GM12878 (cell line): Measurements from ENCODE around the gene NCL.
A peak's percentile ranks its signal among the peaks of the same experiment; 100 is the strongest.

Experiments used
- ATF2 ChIP-seq: IDR thresholded peaks from 2 replicates; pipeline ENCODE4 v1.6.1; 2012; ENCODE audit warnings: low read length, inconsistent platforms
- CEBPB ChIP-seq, 2 experiments: fragments of 150-350 bp in 1 of 2; IDR thresholded peaks; 2 replicates each; pipeline ENCODE4 v1.6.1; 2012 to 2014; ENCODE audit warnings: low read depth in 2 of 2, low read length in 2 of 2, borderline replicate concordance in 1 of 2, inconsistent platforms in 1 of 2
- CHD4 ChIP-seq: fragments of 200-600 bp; sonication (generic); IDR thresholded peaks from 2 replicates; pipeline ENCODE4 v1.6.1; 2016; ENCODE audit warnings: mild to moderate bottlenecking
- CTCF ChIP-seq, 3 experiments: IDR thresholded peaks in 2 of 3; conservative IDR thresholded peaks in 1 of 3; 2 replicates each; pipeline ENCODE4 v1.5.1; 2011; ENCODE audit warnings: low read depth in 3 of 3, low read length in 3 of 3, mild to moderate bottlenecking in 3 of 3, control low read depth in 2 of 3, moderate library complexity in 2 of 3, inconsistent platforms in 1 of 3, mixed read lengths in 1 of 3; ENCODE audit not compliant: control insufficient read depth in 2 of 3, insufficient read depth in 1 of 3; ENCODE audit errors: extremely low read depth in 1 of 3
- ETV6 ChIP-seq, 2 experiments: fragments of 450-650 bp in 1 of 2; IDR thresholded peaks in 1 of 2; conservative IDR thresholded peaks in 1 of 2; 2 replicates each; pipeline ENCODE4 v1.6.1; 2014; ENCODE audit warnings: antibody characterized with exemption in 1 of 2, borderline replicate concordance in 1 of 2, low read depth in 1 of 2, mild to moderate bottlenecking in 1 of 2, moderate library complexity in 1 of 2
- EZH2 ChIP-seq: IDR thresholded peaks from 2 replicates; pipeline ENCODE4 v1.6.1; 2012; ENCODE audit warnings: low read depth, mild to moderate bottlenecking, control low read depth, inconsistent platforms, low read length, borderline replicate concordance; ENCODE audit not compliant: control insufficient read depth
- MTA3 ChIP-seq: IDR thresholded peaks from 2 replicates; pipeline ENCODE4 v1.6.1; 2012; ENCODE audit warnings: low read length, inconsistent platforms, borderline replicate concordance
- POLR2A ChIP-seq: IDR thresholded peaks from 2 replicates; pipeline ENCODE4 v1.6.1; 2011; ENCODE audit warnings: low read depth, mild to moderate bottlenecking, low read length
- RCOR1 ChIP-seq: conservative IDR thresholded peaks from 2 replicates; pipeline ENCODE4 v1.6.1; 2012; ENCODE audit warnings: low read depth, low read length, improper control_type of control experiment
- SUZ12 ChIP-seq: fragments of 200-600 bp; sonication (generic); IDR thresholded peaks from one replicate; pipeline ENCODE4 v1.6.1; 2018; ENCODE audit warnings: antibody characterized with exemption, mild to moderate bottlenecking; ENCODE audit not compliant: unreplicated experiment
- ZBTB4 ChIP-seq: fragments of 450-650 bp; formaldehyde crosslinking; IDR thresholded peaks from 2 replicates; pipeline ENCODE4 v1.4.0; 2022; ENCODE audit warnings: mild to moderate bottlenecking, moderate library complexity
- ZNF384 ChIP-seq: IDR thresholded peaks from 2 replicates; pipeline ENCODE4 v1.6.1; 2012; ENCODE audit warnings: low read depth, mild to moderate bottlenecking, low read length, improper control_type of control experiment, borderline replicate concordance
- ZZZ3 ChIP-seq: IDR thresholded peaks from 2 replicates; pipeline ENCODE4 v1.6.1; 2011; ENCODE audit warnings: low read depth; ENCODE audit not compliant: control insufficient read depth, insufficient read length
- TF ChIP-seq, protein P1 (sequence below): fragments of 450-650 bp; IDR thresholded peaks from 2 replicates; pipeline ENCODE4 v1.6.1; 2018; ENCODE audit warnings: mild to moderate bottlenecking, low read depth, moderate library complexity; ENCODE audit not compliant: partially characterized antibody

- peak in 2 of 3 experiments; percentile 11 to 31; a peak in 1 of 6 replicates for TF ChIP-seq CTCF (IDR thresholded peaks at IDR 0.05 in 2 of 3, conservative IDR thresholded peaks at IDR 0.05 in 1 of 3; ENCODE audit: control insufficient read depth in 2 of 3, extremely low read depth in 1 of 3, insufficient read depth in 1 of 3, low read depth in 3 of 3, low read length in 3 of 3)
- no peak for TF ChIP-seq SUZ12
- no peak for TF ChIP-seq EZH2
- no peak for TF ChIP-seq ZBTB4 (CRISPR knock-in tag)
- TF ChIP-seq ETV6 (conservative IDR thresholded peaks at IDR 0.05 in 1 of 2, IDR thresholded peaks at IDR 0.05 in 1 of 2; ENCODE audit: borderline replicate concordance in 1 of 2, low read depth in 1 of 2), result no peak
- no peak for TF ChIP-seq ATF2
- TF ChIP-seq ZZZ3, result no peak
- TF ChIP-seq MTA3, result no peak
- TF ChIP-seq, protein P1, sequence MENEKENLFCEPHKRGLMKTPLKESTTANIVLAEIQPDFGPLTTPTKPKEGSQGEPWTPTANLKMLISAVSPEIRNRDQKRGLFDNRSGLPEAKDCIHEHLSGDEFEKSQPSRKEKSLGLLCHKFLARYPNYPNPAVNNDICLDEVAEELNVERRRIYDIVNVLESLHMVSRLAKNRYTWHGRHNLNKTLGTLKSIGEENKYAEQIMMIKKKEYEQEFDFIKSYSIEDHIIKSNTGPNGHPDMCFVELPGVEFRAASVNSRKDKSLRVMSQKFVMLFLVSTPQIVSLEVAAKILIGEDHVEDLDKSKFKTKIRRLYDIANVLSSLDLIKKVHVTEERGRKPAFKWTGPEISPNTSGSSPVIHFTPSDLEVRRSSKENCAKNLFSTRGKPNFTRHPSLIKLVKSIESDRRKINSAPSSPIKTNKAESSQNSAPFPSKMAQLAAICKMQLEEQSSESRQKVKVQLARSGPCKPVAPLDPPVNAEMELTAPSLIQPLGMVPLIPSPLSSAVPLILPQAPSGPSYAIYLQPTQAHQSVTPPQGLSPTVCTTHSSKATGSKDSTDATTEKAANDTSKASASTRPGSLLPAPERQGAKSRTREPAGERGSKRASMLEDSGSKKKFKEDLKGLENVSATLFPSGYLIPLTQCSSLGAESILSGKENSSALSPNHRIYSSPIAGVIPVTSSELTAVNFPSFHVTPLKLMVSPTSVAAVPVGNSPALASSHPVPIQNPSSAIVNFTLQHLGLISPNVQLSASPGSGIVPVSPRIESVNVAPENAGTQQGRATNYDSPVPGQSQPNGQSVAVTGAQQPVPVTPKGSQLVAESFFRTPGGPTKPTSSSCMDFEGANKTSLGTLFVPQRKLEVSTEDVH, result no peak
- TF ChIP-seq CHD4, result no peak
- no peak for TF ChIP-seq ZNF384
- TF ChIP-seq CEBPB (IDR thresholded peaks at IDR 0.05; ENCODE audit: borderline replicate concordance in 1 of 2, low read depth in 2 of 2, low read length in 2 of 2), result no peak
- no peak for TF ChIP-seq RCOR1
- TF ChIP-seq POLR2A, result no peak
Observed at GRCh38 chr2:231489990-231490389, 25.7 kb upstream of the NCL start.
